ENCODE measurements around the gene KRTAP5-10.
"Not testable (repeated sequence)": the region's sequence is repeated elsewhere in the genome, so short reads cannot be mapped to it uniquely, and the experiment has no call there.

The KRTAP5-10 gene

GRCh38 chr11:71568704-71569349 lies 3.5 kb downstream of the KRTAP5-10 start:
- Histone ChIP-seq H3K36me3 (no peaks in the 10 kb centered on the region), H3K9me3 (ENCODE audit: severe bottlenecking) (no peaks in the 10 kb centered on the region), H3K27me3 (ENCODE audit: insufficient read depth, low read depth, severe bottlenecking) (no peaks in the 10 kb centered on the region), H3K27ac (no peak overlapping the region), H3K4me3 (ENCODE audit: low read depth, low read length) (no peak overlapping the region)
- TF ChIP-seq CTCF (IDR thresholded peaks at IDR 0.05; ENCODE audit: low read depth, low read length): no peak
- no peak for DNase-seq

GRCh38 chr11:71571101-71571850 lies 5.9 kb downstream of the KRTAP5-10 start:
- H3K27ac ChIP-seq; H3K9me3 ChIP-seq (ENCODE audit: severe bottlenecking); DNase-seq; H3K27me3 ChIP-seq (ENCODE audit: insufficient read depth, low read depth, severe bottlenecking); H3K36me3 ChIP-seq; H3K4me3 ChIP-seq (ENCODE audit: low read depth, low read length): not testable (repeated sequence)

GRCh38 chr11:71572811-71573210 lies 7.4 kb downstream of the KRTAP5-10 start:
- H3K36me3 ChIP-seq: no peaks in the 10 kb centered on the region
- no peaks in the 10 kb centered on the region for H3K27me3 ChIP-seq (ENCODE audit: insufficient read depth, low read depth, severe bottlenecking)
- H3K27ac ChIP-seq: no peak overlapping the region
- TF ChIP-seq CTCF (IDR thresholded peaks at IDR 0.05; ENCODE audit: low read depth, low read length): no peak
- H3K9me3 ChIP-seq (ENCODE audit: severe bottlenecking): no peaks in the 10 kb centered on the region
- peak; percentile 54 for DNase-seq
- H3K4me3 ChIP-seq (ENCODE audit: low read depth, low read length): no peak overlapping the region

GRCh38 chr11:71574418-71574817 lies 9.1 kb downstream of the KRTAP5-10 start:
- Histone ChIP-seq H3K27me3 (ENCODE audit: insufficient read depth, low read depth, severe bottlenecking) (no peaks in the 10 kb centered on the region), H3K4me3 (ENCODE audit: low read depth, low read length) (no peak overlapping the region), H3K9me3 (ENCODE audit: severe bottlenecking) (no peaks in the 10 kb centered on the region), H3K36me3 (no peaks in the 10 kb centered on the region), H3K27ac (no peak overlapping the region)
- DNase-seq: no peak
- no peak for TF ChIP-seq CTCF (IDR thresholded peaks at IDR 0.05; ENCODE audit: low read depth, low read length)

- H3K27ac ChIP-seq: no peak overlapping the region
- no peak overlapping the region for H3K4me3 ChIP-seq (ENCODE audit: low read depth, low read length)
- H3K9me3 ChIP-seq (ENCODE audit: severe bottlenecking): no peaks in the 10 kb centered on the region
Measured at GRCh38 chr11:71575723-71576424, 10.5 kb downstream of the KRTAP5-10 start.

GRCh38 chr11:71576688-71577465 lies 11.5 kb downstream of the KRTAP5-10 start:
- H3K27ac ChIP-seq; DNase-seq; H3K4me3 ChIP-seq (ENCODE audit: low read depth, low read length); H3K27me3 ChIP-seq (ENCODE audit: insufficient read depth, low read depth, severe bottlenecking); H3K36me3 ChIP-seq; H3K9me3 ChIP-seq (ENCODE audit: severe bottlenecking): not testable (repeated sequence)

More at GRCh38 chr11:71575723-71576424, 10.5 kb downstream of the KRTAP5-10 start:
- DNase-seq: no peak
- no peak for TF ChIP-seq CTCF (IDR thresholded peaks at IDR 0.05; ENCODE audit: low read depth, low read length)
- H3K27me3 ChIP-seq (ENCODE audit: insufficient read depth, low read depth, severe bottlenecking): no peaks in the 10 kb centered on the region
- H3K36me3 ChIP-seq: no peaks in the 10 kb centered on the region
